Kidney tubule cell (primary cell): ENCODE measurements around the gene TWIST2.

Source experiments
- DNase-seq: peaks from one replicate; pipeline ENCODE4 v3.0.0-alpha.2; 2018; ENCODE audit warnings: low spot score

The TWIST2 gene

DNA sequence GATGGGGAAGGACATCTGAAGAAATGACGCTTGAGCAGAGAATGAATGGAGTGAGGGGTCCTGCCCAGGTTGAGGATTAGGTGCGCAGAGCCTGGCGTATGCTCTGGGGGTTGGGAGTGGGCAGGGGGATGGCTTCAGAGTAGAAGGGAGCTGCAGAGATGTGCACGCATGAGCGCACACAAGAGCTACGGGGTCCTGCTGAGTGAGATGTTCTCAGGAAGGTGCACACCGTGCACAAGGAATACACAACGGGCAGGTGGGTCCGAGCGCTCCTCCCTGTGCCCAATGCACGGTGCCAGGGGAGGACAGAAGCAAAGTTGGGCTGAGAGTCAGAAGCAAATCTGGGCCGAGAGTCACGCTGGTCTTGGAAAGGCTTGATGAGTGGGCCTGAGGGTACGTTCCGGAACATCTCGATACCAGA, 25.5 kb downstream of the TWIST2 start:
- no peak for DNase-seq

DNA sequence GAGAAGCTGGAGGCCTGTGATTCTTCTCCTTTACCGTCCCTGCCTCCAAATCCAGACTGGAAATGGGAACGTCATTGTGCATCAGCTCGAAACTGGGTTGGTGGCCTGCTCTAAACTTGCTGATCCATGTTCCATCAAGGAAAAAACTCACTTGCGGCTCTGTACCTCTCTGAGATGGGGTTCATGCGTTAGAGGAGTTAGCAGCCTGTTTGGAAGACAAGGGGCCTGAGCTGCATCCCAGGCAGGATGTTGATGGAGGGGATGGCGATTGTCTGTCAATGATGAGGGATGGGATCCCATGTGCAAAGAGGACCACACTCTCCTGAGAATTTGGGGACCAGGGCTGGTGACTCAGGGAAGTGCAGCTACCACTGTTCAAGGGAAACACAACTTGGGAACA, 26.0 kb downstream of the TWIST2 start:
- no peak for DNase-seq

DNA sequence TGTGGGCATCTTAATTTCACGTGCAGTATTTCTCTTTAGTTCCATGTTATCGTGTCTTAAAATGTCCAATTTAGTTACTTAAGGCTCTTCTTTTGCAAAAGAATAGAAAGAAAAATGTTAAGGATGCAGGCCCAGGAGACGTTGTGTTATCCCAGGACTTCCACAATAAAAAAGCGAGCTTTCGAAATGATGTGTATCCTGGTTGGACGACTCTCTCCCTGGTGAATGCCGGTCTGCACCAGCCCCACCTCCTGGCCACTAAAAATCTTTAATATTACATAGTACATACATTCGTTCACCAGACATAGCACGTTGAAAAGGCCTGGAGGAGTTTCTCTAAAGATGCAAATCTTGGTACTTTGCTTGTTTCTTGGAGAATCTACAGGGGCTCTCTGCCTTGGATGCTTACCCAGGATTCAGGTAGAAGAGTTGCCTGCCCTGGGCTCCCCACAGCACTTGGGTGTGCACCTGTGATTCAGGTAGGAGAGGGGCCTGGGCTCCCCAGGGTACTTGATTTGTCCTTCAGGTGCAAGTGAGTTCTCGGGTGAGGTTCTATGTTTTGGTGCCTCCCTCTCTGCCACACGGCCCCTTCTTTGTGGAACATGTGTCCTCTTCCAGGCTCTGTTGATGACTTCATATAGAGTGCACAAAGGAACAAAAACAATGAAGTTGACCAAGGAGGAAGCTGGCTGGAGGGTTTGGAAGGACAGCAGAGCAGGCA, 26.6 kb downstream of the TWIST2 start:
- DNase-seq, result no peak

DNA sequence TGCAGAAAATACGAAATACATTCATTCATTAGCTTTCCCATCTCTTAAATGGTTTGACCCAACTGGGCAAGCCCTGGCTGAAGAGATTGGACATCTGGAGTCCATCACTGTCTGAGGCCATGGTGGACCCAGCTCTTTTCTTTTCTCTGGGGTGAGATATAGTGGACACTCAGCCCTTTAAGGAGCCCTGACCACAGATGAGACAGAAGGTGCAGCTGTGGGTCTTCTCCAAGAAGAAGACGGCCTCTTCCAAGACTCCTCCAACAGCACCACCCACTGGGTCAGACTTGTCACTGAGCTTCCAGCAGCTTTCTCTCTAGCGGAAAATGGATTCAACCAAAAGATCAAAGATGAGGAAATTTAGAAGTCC, 27.2 kb downstream of the TWIST2 start:
- no peak for DNase-seq

DNA sequence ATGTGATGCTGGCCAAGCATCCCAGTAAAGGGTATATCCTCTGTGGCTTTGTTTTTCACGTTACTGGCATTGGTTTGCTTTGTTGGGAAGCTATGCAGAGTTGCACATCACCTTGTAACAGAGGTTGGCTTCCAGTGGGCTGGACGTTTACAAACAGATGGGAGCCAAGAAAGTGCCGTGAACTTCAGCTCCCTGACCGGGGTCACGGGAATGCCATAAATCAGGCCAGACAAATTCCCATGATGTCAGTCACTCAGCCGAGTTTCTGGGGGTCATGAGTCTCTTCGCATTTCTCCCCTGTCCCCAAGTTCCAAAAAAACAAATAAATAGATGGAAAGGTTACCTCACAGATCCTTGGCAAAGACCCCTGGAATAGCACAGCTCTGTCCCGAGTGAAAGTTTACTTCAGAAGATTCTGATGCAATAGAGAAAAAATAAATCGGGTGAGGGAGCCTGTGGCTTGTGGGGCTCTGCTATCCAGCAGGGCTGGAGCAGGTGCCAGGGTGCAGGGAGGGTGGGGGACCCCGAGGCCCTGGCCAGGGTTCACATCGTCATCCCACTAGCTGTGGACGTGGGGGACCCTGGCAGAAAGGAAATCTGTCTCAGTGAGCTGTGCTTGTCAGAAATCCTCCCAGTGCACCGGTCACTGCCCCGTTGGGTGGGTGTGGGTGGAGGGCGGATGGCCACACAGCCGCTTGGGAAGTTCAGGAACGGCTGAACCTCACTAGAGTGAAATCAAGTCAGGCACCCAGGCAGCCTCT, 27.8 kb downstream of the TWIST2 start:
- no peak for DNase-seq

DNA sequence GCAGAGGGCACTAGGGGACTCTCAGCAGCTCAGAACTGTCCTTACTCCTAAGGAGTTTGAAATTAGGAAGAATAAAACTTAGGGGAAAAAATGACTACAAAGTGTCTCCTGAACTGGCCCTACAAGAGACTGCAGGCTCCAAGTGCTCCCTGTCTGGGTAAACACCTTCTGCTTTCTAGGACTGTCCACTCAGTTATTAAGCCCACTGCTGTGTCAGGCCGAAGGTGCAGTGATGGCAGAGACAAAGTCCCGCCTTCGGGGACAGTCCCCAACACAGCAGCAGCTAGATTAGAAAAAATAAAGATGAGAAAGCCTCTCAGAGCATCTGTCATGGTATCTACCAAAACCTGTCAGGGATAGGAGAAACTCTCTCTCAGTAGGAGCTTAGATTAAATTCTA, 28.3 kb downstream of the TWIST2 start:
- DNase-seq, result no peak

DNA sequence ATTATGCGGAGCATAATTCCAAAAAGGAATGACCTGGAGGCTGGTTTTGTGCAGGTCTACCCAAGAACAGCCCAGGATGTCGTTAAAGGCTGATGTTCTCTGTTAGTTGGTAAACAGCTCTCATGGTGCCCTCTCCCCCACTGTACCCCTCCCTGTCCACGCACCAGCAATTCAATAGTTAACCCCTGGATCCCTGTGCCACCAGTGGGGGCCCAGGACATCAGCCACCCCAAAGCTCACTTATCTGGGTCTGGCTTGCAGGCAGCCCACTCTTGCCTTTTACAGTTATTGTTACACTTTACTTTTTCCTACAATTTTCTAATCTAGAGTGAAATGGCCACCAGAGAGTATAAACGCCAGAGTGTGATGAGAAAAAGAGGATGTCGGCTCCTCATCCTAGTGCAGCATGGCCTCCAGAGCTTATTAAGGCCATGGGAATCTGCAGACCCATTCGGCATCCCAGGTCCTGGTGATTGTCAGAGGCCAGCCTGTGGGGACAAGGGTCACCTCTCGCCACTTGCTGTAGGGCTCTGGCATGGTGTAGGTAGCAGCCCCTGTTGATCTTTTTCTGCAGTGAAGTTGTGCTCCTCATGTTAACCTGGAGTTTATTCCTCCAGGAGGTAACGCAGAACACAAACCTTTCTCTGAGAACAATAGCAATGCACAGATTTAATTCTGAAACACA, 30.3 kb downstream of the TWIST2 start:
- no peak for DNase-seq

DNA sequence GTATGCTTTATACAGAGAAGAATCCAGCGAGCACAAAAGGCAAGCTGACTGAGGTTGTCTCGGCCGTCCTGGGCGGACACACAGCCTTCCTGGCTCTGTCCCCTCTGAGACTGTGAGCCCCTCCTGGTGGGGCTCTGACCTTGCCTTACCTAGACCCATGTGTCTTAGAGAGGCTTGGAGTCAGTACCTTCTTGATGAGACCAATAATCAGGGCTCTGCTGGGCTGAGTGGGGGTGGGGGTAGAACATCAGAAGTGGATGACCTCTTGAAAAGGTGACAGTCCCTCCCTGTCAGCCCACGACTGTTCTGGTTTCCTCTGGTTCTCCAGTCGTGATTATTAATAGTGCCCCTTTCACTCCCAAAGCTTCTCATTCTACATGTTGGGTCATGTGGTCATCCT, 31.2 kb downstream of the TWIST2 start:
- DNase-seq, result no peak

DNA sequence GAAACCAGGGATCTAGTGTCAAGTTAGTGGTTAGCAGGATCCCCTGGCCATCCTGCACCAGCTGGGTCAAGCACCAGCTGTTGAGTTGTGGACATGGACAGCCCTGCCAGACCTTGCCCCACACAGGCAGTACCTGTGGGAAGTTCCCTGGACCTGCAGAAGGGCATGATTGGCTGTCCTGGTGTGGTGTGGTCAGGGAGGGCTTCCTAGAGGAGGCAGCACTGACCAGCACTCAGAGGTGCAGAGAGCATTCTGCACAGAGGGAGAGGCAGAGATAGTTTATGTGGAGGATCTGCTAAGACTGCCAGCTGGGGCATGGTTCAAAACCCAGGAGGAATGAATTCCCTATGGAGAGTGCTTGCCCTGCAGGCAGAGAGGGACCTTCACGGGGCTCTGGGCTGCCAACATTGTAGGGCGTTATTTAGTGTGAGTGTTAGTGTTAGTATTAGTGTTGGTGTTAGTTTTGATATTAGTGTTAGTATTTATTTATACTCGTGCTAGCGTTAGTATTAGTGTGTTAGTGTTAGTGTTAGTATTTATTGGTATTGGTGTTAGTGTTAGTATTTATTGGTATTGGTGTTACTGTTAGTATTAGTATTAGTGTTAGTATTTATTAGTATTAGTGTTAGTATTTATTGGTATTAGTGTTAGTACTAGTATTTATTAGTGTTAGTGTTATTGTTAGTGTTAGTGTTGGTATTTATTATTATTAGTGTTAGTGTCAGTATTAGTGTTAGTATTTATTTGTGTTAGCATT, 31.9 kb downstream of the TWIST2 start:
- DNase-seq, result no peak

DNA sequence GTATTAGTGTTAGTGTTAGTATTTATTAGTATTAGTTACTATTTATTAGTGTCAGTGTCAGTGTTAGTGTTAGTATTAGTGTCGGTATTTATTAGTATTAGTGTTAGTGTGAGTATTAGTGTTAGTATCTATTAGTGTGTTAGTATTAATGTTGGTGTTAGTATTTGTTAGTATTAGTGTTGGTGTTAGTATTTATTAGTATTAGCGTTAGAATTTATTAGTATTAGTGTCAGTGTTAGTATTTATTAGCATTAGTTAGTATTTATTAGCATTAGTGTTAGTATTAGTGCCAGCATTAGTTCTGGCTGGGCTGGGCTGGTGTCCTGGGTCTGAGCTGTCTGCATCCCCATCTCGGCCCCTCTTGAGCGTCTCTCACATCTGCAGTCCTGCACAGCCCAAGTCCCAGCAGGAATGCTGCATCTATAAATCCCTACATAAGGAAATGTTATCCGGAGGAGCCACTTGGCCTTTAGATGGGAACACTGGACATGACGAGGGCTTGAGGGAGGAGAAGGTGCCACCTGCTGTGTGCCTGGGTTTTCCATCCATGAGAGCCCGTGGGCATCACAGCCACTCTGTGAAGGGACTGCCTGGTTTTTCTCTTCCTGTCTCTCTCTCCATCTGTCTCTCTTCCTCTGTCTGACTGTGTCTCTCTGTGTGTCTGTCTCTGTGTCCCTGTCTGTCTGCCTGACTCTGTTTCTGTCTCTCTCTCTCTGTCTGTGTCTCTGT, 33.6 kb downstream of the TWIST2 start:
- no peak for DNase-seq

DNA sequence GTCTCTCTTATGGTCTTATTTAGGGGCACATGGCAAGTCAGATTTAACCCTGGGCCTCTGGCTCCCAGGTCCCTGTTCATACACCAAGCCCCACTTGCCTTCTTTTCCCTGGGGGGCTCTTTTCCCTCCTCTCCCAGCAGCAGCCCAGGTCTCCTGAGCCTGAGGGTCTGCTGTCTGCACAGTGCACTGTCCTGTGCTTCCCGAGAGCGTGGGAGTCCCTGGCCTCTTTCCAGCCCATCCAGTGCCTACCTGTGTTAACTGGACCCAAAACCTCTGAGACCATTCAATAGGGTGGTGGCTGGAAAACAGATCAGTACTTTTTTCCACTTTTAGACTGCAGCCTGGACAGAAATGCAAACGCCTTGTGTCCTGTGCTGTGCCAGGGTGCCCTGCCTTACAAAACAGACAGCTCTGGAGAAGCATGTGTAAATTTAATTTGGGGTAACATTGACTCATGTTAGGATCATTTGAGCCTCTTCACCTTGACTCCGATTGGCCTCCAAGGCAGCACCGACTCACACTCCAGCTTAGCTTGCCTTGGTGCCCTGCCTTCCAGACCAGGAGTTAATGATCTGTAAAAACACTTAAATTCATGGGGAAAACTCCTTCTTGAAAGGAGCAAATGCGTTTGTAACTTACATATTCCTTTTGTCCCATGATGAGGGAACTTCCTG, 34.3 kb downstream of the TWIST2 start:
- DNase-seq, result peak; percentile 18

DNA sequence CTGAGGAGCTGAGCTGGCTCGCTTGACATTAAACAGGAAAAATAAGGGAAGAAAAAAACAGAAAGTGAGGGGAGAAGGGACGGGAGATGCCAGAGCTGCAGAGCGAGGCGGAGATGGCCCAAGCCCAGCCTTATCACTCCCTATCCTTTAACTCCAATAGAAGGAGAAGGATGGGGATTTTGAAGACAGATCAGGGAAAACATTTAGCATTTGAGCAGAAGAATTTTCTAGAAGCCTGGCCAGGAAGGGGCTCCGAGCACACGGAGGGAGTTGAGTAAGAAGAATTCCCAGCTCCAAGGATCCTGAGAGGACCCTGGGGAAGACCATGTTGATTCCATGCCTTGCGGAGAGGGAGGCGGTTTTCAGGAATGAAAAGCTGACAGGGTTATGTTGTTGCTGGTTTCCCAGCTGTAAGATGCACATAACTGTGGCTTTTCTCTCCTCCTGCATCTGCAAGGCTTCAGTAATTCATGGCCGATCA, 35.6 kb downstream of the TWIST2 start:
- DNase-seq, result no peak

DNA sequence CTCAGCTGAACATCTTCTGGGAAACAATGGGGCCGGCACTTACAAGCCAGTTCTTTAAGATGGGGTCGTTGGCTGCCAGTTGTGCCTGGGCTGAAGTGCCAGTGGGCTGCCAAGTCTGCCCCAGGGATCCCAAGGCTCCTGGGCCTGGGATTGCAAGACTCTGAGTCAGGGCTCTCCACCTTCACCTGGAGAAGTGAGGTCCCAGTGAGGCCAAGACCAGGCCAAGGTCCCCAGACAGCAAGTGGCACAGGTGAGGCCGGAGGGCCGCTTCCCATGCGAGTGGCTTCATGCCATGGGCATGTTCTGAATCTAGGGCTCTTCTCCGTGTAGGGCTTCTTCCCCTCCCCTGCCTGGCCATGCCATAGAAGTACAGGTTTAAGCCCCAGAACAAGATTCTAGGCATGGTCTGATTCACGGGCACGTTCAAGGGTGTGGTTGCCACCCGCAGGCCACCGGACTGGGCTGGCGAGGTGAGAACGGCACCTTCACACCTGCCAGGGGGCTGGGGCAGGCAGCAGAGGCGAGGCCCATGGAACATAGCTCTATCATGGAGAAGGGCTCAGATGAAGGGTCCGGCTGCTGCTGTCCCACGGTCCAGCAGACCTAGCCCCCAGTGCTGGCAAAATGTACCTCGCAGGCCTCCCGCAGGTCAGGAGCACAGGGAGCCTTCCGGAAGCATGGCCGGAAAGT, 36.4 kb downstream of the TWIST2 start:
- no peak for DNase-seq

DNA sequence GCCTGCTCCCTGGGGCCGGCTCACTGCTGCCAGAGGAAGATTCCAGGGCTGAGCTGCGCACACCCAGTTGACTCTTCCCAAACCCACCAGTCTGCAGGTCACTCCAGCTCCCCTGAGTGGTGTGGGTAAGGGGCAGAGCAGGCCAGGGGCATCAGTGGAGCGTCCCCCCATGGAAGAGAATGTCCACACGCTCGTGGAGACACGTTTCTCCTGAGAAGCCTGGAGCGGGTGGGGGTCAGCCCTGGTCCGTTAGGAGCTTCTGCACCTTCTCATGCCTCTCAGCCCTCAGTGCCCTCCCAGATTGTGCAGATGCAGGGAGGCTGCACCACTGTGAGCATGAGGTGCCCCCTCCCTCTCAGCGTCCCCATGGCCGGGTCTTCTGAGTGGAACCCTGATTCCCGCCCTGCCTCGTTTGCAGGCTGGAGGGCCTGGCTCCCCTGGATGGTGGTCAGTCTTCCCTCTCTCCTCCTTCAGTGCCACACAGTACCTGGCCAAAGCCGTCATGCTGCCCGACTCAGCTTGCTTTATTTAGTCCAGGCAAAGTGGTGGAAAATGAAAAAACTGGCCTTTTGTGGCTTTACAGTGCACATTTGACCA, 37.0 kb downstream of the TWIST2 start:
- no peak for DNase-seq

DNA sequence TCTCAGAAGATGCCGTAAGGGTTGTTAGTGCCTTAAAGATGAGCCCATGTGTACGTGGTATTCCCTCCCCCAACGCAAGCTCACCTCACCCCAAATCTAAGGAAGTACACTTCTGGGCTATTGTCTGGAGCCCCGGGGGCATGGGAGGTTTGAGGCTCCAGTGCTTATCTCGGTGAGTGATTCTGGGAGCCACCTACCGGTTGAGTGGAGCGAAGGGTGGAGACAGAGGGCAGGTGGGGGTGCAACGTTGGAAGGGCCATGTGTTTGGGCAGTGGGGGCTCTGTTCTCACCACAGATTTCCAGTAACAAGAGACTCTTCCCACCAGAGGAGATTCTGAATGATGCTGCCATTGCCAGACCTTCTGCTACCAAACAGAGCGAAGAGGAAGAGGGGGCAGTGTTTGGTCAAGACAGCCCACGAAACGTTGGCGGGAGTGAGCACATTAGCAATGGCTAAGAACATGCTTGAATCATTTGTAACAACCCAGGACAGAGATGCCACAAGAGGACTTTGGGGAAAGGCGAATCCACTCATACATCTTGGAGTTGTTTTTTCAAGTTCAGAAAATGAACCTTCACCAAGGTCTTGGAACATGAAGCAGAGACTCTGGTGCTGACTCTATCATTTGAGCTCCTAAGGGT, 38.7 kb downstream of the TWIST2 start:
- no peak for DNase-seq

DNA sequence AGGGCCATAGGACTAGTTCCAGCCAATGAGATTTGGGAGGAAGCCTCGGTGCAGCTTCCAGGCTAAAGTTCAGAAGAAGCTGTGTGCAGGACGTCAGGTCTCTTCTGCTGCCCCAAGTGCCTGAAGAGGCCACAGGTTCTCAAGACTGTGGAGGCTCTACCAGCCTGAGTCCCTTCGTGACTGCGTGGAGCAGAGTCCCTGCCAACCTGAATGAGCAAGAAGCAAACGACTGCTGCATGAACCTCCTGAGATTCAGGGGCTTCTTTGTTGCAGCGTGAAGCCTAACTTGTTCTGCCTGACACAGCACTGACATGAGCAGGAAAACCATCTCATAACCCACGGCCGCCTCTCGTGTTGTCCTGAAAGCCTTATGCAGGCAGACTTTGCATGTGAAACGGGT, 39.7 kb downstream of the TWIST2 start:
- DNase-seq, result no peak

DNA sequence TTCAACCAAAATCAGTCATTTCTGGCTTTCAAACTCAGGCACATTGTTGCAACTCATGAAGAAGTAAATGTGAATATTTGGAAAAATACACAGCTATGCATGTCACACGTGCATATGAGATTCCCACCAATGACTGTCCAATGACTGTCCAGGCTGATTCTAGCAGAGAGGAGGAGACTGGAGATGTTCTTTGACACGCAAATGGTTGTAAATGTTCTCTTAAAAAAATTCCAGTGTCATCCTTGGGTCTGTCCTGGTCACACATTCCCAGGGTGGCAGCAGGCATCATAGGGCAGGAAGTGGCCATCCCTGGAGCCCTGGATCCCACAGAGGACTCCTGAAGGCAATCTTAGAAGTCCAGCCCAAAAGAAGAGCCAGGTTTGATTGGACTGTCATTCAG, 40.9 kb downstream of the TWIST2 start:
- DNase-seq, result no peak

DNA sequence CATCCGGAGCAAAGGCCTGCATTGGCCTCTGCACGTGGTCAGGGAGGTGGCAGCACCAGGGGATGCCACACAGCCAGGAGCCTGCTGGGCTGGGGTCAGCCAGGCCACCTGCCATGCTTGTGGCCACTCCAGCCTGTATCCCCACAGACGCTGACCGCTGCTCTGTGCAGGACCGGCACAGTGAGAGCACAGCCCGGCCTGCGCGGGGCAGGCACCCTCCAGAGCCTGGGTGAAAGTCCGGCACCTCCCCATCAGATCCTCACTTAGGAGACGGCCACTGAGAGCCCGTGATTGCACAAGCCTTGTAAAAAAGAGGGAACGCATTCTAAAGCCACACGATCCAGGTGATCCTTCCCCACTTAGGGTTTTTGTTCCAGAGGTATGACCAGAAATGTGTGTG, 42.2 kb downstream of the TWIST2 start:
- no peak for DNase-seq

DNA sequence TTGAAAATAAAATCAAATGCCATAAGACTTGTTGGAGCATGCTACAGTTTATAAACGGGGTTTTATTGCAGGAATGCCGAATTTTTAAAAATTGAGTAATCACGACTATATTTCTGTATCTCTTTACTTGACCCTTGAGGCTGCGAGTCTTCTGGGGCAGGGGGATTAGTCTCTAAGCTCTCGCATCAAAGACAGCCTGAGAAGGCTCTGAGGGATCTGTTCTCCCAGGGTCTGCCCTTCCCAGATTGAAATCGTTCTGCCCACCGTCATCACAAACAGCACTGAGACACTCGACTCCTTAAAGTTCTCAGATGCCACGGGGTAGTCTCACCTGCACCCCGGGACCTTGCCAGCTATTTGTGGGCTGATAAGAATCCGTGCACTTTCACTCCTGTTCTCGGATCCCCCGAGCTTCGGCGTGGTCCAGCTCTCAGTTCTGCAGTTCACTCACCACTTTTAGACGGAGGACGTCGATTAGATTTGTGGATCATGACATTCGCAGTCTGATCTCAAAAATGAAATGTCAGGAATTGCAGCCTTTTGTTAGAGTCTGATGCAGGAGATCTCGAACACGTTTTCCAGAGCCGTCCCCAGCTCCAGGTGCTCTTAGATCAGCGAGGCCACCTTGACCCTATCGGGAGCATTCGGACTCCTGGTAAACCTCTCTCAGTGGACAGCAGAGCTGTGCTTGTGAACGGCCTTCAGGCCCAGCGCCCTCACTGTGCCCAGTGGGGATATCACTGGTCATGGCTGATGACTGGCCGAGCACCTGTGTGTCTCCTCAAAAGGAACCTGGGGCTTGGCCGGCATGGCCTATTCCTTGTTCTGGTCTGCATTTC, 43.0 kb downstream of the TWIST2 start:
- DNase-seq, result no peak
